H1 (cell line): ENCODE results near the gene FRMD5. TPM values are rescaled to one million over a fixed set of nuclear protein-coding genes. Genes with fewer than 3 reads are reported as not detected.

ENCODE experiments used
- CTCF ChIA-PET: fragments of 300-600 bp; sonication (Branson Sonifier 250); formaldehyde crosslinking; loops from one replicate; lab custom pipeline; 2021; ENCODE audit not compliant: partially characterized antibody; lab: Charles Lee
- POLR2A ChIA-PET: fragments of 300-600 bp; sonication (Branson Sonifier 250); formaldehyde crosslinking; loops from one replicate; lab custom pipeline; 2021; ENCODE audit warnings: inconsistent platforms; ENCODE audit not compliant: partially characterized antibody; lab: Charles Lee
- DNase-seq, 2 experiments: peaks; one replicate each; pipeline versions ENCODE4 v3.0.0 to v3.0.0-alpha.2; 2010 to 2022; ENCODE audit warnings: low spot score in 2 of 2, low read depth in 1 of 2, mixed read lengths in 1 of 2
- FAIRE-seq: peaks from 2 replicates; lab custom pipeline; 2011; peaks lifted over from hg19 to GRCh38; lab: Jason Lieb, UNC
- H2AFZ ChIP-seq: 2 replicates; pipeline ENCODE4 v1.8.1; 2012; ENCODE audit warnings: low read length, inconsistent platforms
- H2AK5ac ChIP-seq: 2 replicates; pipeline ENCODE4 v1.6.1; 2013; ENCODE audit warnings: low read depth, low read length
- H2BK120ac ChIP-seq: replicated peaks from 2 replicates; pipeline ENCODE3; 2013; ENCODE audit warnings: low read depth, low read length, inconsistent platforms
- H2BK12ac ChIP-seq: 2 replicates; pipeline ENCODE4 v1.6.1; 2013; ENCODE audit warnings: low read depth, low read length
- H2BK15ac ChIP-seq: 2 replicates; pipeline ENCODE4 v1.6.1; 2013; ENCODE audit warnings: low read length
- H2BK20ac ChIP-seq: 2 replicates; pipeline ENCODE4 v1.6.1; 2013; ENCODE audit warnings: low read length
- H2BK5ac ChIP-seq: 2 replicates; pipeline ENCODE4 v1.6.1; 2013; ENCODE audit warnings: low read depth, low read length
- H3K14ac ChIP-seq: 2 replicates; pipeline ENCODE4 v1.6.1; 2013; ENCODE audit warnings: inconsistent platforms; ENCODE audit not compliant: insufficient read length
- H3K18ac ChIP-seq: 2 replicates; pipeline ENCODE4 v1.6.1; 2013; ENCODE audit warnings: low read length; ENCODE audit errors: extremely low read depth
- H3K23ac ChIP-seq: 2 replicates; pipeline ENCODE4 v1.6.1; 2013; ENCODE audit warnings: inconsistent platforms; ENCODE audit not compliant: insufficient read length
- H3K23me2 ChIP-seq: 2 replicates; pipeline ENCODE4 v1.6.1; 2013; ENCODE audit warnings: low read depth, low read length
- H3K27ac ChIP-seq: 2 replicates; pipeline ENCODE4 v1.6.1; 2011; ENCODE audit warnings: low read depth, low read length, inconsistent platforms
- H3K27me3 ChIP-seq, 4 experiments: replicated peaks in 1 of 4; 1 replicate in 1 of 4; 2 replicates in 3 of 4; pipeline versions ENCODE4 v1.6.1 to v1.8.1; 2011 to 2013; ENCODE audit warnings: low read length in 3 of 4, mild to moderate bottlenecking in 3 of 4, inconsistent platforms in 2 of 4, mixed read lengths in 2 of 4, moderate library complexity in 1 of 4; ENCODE audit not compliant: control insufficient read depth in 3 of 4, insufficient read depth in 3 of 4; ENCODE audit errors: extremely low read depth in 1 of 4
- H3K36me3 ChIP-seq, 4 experiments: 2 replicates each; pipeline versions ENCODE4 v1.6.1 to v1.8.1; 2011 to 2013; ENCODE audit warnings: mild to moderate bottlenecking in 4 of 4, low read length in 3 of 4, moderate library complexity in 2 of 4, control low read depth in 1 of 4, inconsistent platforms in 1 of 4; ENCODE audit not compliant: insufficient read depth in 4 of 4, control insufficient read depth in 2 of 4
- H3K4ac ChIP-seq: replicated peaks from 2 replicates; pipeline ENCODE3; 2013; ENCODE audit warnings: low read length, low read depth, mixed read lengths, inconsistent platforms; ENCODE audit not compliant: insufficient read length
- H3K4me1 ChIP-seq, 4 experiments: replicated peaks in 1 of 4; 1 replicate in 1 of 4; 2 replicates in 3 of 4; pipeline versions ENCODE4 v1.6.1 to v1.8.1; 2011 to 2013; ENCODE audit warnings: low read length in 3 of 4, inconsistent platforms in 2 of 4, mixed read lengths in 1 of 4; ENCODE audit not compliant: insufficient read depth in 4 of 4, control insufficient read depth in 3 of 4
- H3K4me2 ChIP-seq, 2 experiments: 2 replicates each; pipeline versions ENCODE4 v1.6.1 to v1.8.1; 2011 to 2013; ENCODE audit warnings: low read depth in 2 of 2, low read length in 2 of 2, control low read depth in 1 of 2, inconsistent platforms in 1 of 2, mild to moderate bottlenecking in 1 of 2; ENCODE audit not compliant: insufficient read depth in 1 of 2
- H3K4me3 ChIP-seq, 4 experiments: fragments of 200-600, 300-600 bp in 1 of 4; sonication (generic), shearing (Covaris generic), sonication (Bioruptor Twin) in 1 of 4; 2 replicates each; pipeline versions ENCODE4 v1.5.1 to v1.8.1; 2011 to 2016; ENCODE audit warnings: low read length in 4 of 4, low read depth in 3 of 4, control low read depth in 2 of 4, inconsistent platforms in 2 of 4, mild to moderate bottlenecking in 2 of 4, mixed read lengths in 1 of 4, moderate library complexity in 1 of 4; ENCODE audit not compliant: insufficient read depth in 2 of 4; ENCODE audit errors: extremely low read depth in 1 of 4
- H3K56ac ChIP-seq: replicated peaks from 2 replicates; pipeline ENCODE3; 2013; ENCODE audit warnings: low read depth, mild to moderate bottlenecking, mixed read lengths, low read length, inconsistent platforms; ENCODE audit not compliant: insufficient read length
- H3K79me1 ChIP-seq: 2 replicates; pipeline ENCODE4 v1.6.1; 2013; ENCODE audit warnings: low read depth, low read length, control low read depth
- H3K79me2 ChIP-seq, 2 experiments: 2 replicates each; pipeline versions ENCODE4 v1.6.1 to v1.8.1; 2012 to 2013; ENCODE audit warnings: low read length in 2 of 2, mild to moderate bottlenecking in 2 of 2, inconsistent platforms in 1 of 2; ENCODE audit not compliant: insufficient read depth in 2 of 2, control insufficient read depth in 1 of 2
- H3K9ac ChIP-seq, 4 experiments: replicated peaks in 1 of 4; 1 replicate in 1 of 4; 2 replicates in 3 of 4; pipeline versions ENCODE4 v1.6.1 to v1.8.1; 2011 to 2013; ENCODE audit warnings: low read depth in 3 of 4, low read length in 3 of 4, control low read depth in 2 of 4, mild to moderate bottlenecking in 2 of 4, moderate library complexity in 2 of 4, inconsistent platforms in 1 of 4; ENCODE audit errors: extremely low read depth in 1 of 4
- H3K9me3 ChIP-seq, 2 experiments: 2 replicates each; pipeline versions ENCODE4 v1.6.1 to v1.8.1; 2012 to 2013; ENCODE audit warnings: mild to moderate bottlenecking in 2 of 2, moderate library complexity in 2 of 2, control low read depth in 1 of 2, inconsistent platforms in 1 of 2, low read depth in 1 of 2, low read length in 1 of 2, mixed read lengths in 1 of 2; ENCODE audit not compliant: insufficient read depth in 2 of 2
- H4K20me1 ChIP-seq, 2 experiments: replicated peaks in 1 of 2; 2 replicates each; pipeline versions ENCODE3 to v1.8.1; 2011 to 2013; ENCODE audit warnings: inconsistent platforms in 2 of 2, low read length in 2 of 2, mild to moderate bottlenecking in 1 of 2; ENCODE audit not compliant: insufficient read depth in 2 of 2, control insufficient read depth in 1 of 2
- H4K5ac ChIP-seq: 2 replicates; pipeline ENCODE4 v1.6.1; 2013; ENCODE audit warnings: low read length, low read depth, mixed read lengths, inconsistent platforms; ENCODE audit not compliant: insufficient read length
- H4K8ac ChIP-seq: 2 replicates; pipeline ENCODE4 v1.8.0; 2013; ENCODE audit warnings: mild to moderate bottlenecking, moderate library complexity, low read length, inconsistent platforms; ENCODE audit not compliant: insufficient read depth; ENCODE audit errors: extremely low read depth
- H4K91ac ChIP-seq: replicated peaks from 2 replicates; pipeline ENCODE3; 2013; ENCODE audit warnings: low read length, mixed read lengths, inconsistent platforms; ENCODE audit not compliant: insufficient read length
- JUND ChIP-seq: IDR thresholded peaks from 2 replicates; pipeline ENCODE4 v1.6.1; 2011; ENCODE audit warnings: mild to moderate bottlenecking, improper control_type of control experiment, low read length
- POLR2A ChIP-seq, 2 experiments: IDR thresholded peaks; 1 replicate in 1 of 2; 2 replicates in 1 of 2; pipeline ENCODE4 v1.6.1; 2011; ENCODE audit warnings: low read depth in 2 of 2, low read length in 2 of 2, mild to moderate bottlenecking in 2 of 2; ENCODE audit errors: control extremely low read depth in 1 of 2
- WGBS, 2 experiments: shearing (Covaris generic) in 1 of 2; methylation state at CpG; one replicate each; pipeline versions ENCODE4 v1.1.6 to v1.1.7; 2013 to 2015; ENCODE audit warnings: low lambda C conversion rate in 2 of 2, mixed read lengths in 2 of 2, inconsistent platforms in 1 of 2, low coverage in 1 of 2, missing lambda C conversion rate in 1 of 2; ENCODE audit not compliant: insufficient replicate concordance in 2 of 2, insufficient coverage in 1 of 2, insufficient read length in 1 of 2; ENCODE audit errors: extremely low coverage in 1 of 2, missing lambda C conversion rate in 1 of 2; 5-methylcytosine and 5-hydroxymethylcytosine counted together
- polyA plus RNA-seq, 7 experiments: library from polyadenylated mRNA; depleted of rRNA in 3 of 7; stranded (reverse) in 5 of 7; unstranded in 2 of 7; fragments of >200 nt in 5 of 7; fragments of 200-250 nt in 2 of 7; gene quantifications; 1 replicate in 5 of 7; 2 replicates in 1 of 7; 4 replicates in 1 of 7; pipeline versions ENCODE4 v1.2.1 to v1.2.3, GENCODE V29; 2011 to 2013; ENCODE audit warnings: missing spikeins in 2 of 7, mixed read lengths in 2 of 7
- total RNA-seq: library from RNA; stranded (reverse); fragmentation: NEBNext Ultra II Directional; extraction: Animal tissue kit (Norgen Biotek cat#: 25700); gene quantifications from 2 replicates; pipeline ENCODE4 v1.2.1, GENCODE V29; 2021
- TF ChIP-seq, protein P1 (sequence below): IDR thresholded peaks from 2 replicates; pipeline ENCODE4 v1.6.1; 2011; ENCODE audit warnings: low read length, improper control_type of control experiment

FRMD5 gene
- total and polyA plus RNA-seq, 2 of the 8 experiments (the other 6 are each of a cell fraction or from before 2014, with no cell fraction given), result 10.1 to 12.6 TPM

DNA sequence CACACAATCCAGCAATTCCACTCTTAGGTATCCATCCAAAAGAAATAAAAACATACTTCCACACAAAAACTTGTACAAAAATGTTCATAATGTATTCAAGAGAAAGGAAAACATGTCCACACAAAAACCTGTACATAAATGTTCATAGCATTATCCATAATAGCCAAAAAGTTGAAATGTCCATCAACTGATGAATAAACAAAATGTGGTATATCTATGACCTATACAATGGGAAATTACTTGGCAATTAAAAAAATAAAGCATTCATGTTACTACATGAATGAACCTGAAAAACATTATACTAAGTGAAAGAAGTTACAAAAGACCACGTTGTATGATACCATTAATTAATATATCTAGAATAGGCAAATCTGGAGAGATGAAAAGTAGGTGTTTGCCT lies 17.9 kb downstream of the FRMD5 start:
- no peak overlapping the region for H4K5ac ChIP-seq
- H2BK20ac ChIP-seq, result no peak overlapping the region
- no peaks in the 10 kb centered on the region for H3K79me1 ChIP-seq
- H4K20me1 ChIP-seq, result peaks cover 0 to 2% of the 10 kb centered on the region in 2 experiments
- H3K18ac ChIP-seq, result no peak overlapping the region
- no peak for TF ChIP-seq POLR2A (IDR thresholded peaks at IDR 0.05; ENCODE audit: control extremely low read depth in 1 of 2, low read depth in 2 of 2, low read length in 2 of 2)
- no peak for TF ChIP-seq JUND
- TF ChIP-seq, protein P1, sequence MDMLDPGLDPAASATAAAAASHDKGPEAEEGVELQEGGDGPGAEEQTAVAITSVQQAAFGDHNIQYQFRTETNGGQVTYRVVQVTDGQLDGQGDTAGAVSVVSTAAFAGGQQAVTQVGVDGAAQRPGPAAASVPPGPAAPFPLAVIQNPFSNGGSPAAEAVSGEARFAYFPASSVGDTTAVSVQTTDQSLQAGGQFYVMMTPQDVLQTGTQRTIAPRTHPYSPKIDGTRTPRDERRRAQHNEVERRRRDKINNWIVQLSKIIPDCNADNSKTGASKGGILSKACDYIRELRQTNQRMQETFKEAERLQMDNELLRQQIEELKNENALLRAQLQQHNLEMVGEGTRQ, result no peak
- H2AK5ac ChIP-seq, result no peak overlapping the region
- H3K4ac ChIP-seq, result no peak overlapping the region
- no peaks in the 10 kb centered on the region for H3K4me1 ChIP-seq
- no peak overlapping the region for H4K8ac ChIP-seq
- H2BK5ac ChIP-seq, result no peak overlapping the region
- no peak overlapping the region for H3K14ac ChIP-seq
- no peak for FAIRE-seq
- H4K91ac ChIP-seq, result no peak overlapping the region
- CTCF ChIA-PET, result interaction anchor here (1.0 to 1.2 kb wide), 2 partner anchors 15 to 38 kb away, joined by 3 read pairs; no protein-coding TSS in a partner anchor
- no peak overlapping the region for H3K27ac ChIP-seq
- no peaks in the 10 kb centered on the region for H3K36me3 ChIP-seq
- no peak overlapping the region for H2BK120ac ChIP-seq
- H3K79me2 ChIP-seq, result no peaks in the 10 kb centered on the region
- DNase-seq, result no peak
- H3K23me2 ChIP-seq, result no peaks in the 10 kb centered on the region
- H3K9me3 ChIP-seq, result no peaks in the 10 kb centered on the region
- H3K4me2 ChIP-seq, result no peak overlapping the region
- no peak overlapping the region for H3K4me3 ChIP-seq
- H3K27me3 ChIP-seq, result no peaks in the 10 kb centered on the region
- POLR2A ChIA-PET, result interaction anchor here (0.5 kb wide), 1 partner anchor 10 kb away, joined by 3 read pairs; no protein-coding TSS in a partner anchor
- no peak overlapping the region for H2BK15ac ChIP-seq
- no peak overlapping the region for H3K56ac ChIP-seq
- H2AFZ ChIP-seq, result no peak overlapping the region
- no peak overlapping the region for H3K9ac ChIP-seq
- H2BK12ac ChIP-seq, result no peak overlapping the region
- no peak overlapping the region for H3K23ac ChIP-seq
- WGBS, 2 experiments, result 81% methylated on average over 1 of the region's 1 CpG; no CpG with 5 or more reads in 1 of the 2 experiments
